BE2C (cell line): ENCODE results near the gene PARP8.
"Not testable (repeated sequence)": the region's sequence is repeated elsewhere in the genome, so short reads cannot be mapped to it uniquely, and the experiment has no call there.

Source experiments
- DNase-seq: peaks from one replicate; pipeline ENCODE4 v3.0.0-alpha.2; 2020
- H3K27me3 ChIP-seq: fragments of 250-450 bp; sonication (Bioruptor Pico); 2 replicates; pipeline ENCODE4 v1.5.1; 2020; ENCODE audit warnings: mild to moderate bottlenecking
- H3K36me3 ChIP-seq: fragments of 250-450 bp; sonication (Bioruptor Pico); 2 replicates; pipeline ENCODE4 v1.5.1; 2020; ENCODE audit warnings: mild to moderate bottlenecking
- H3K4me1 ChIP-seq: fragments of 250-450 bp; sonication (Bioruptor Pico); 2 replicates; pipeline ENCODE4 v1.5.1; 2020
- H3K4me3 ChIP-seq: 2 replicates; pipeline ENCODE4 v1.5.1; 2011; ENCODE audit warnings: low read depth, low read length
- H3K9me3 ChIP-seq: fragments of 250-450 bp; sonication (Bioruptor Pico); 2 replicates; pipeline ENCODE4 v1.5.1; 2020
- TF ChIP-seq, protein P1 (sequence below): IDR thresholded peaks from 2 replicates; pipeline ENCODE4 v1.5.1; 2012; ENCODE audit warnings: mild to moderate bottlenecking, low read depth, low read length

The PARP8 gene

DNA sequence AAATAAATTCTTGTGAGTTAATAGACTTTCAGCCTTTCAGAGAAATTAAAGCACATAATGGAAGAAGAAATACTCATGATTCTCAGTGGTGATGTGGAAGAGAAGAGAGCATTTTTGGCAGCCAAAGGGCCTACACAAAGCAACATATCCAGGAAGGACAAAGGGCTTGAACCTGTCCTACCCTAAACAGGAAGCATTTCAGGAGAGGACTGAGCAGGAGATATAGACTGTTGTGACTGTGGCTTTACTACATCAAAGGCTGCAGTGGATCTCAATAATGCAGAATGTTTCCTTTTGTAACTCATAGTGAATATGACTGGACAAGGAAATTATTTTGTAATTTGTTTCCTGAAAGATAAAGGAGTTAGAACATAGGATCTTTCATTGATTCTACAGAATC lies 1.3 kb upstream of the PARP8 start:
- TF ChIP-seq, protein P1, sequence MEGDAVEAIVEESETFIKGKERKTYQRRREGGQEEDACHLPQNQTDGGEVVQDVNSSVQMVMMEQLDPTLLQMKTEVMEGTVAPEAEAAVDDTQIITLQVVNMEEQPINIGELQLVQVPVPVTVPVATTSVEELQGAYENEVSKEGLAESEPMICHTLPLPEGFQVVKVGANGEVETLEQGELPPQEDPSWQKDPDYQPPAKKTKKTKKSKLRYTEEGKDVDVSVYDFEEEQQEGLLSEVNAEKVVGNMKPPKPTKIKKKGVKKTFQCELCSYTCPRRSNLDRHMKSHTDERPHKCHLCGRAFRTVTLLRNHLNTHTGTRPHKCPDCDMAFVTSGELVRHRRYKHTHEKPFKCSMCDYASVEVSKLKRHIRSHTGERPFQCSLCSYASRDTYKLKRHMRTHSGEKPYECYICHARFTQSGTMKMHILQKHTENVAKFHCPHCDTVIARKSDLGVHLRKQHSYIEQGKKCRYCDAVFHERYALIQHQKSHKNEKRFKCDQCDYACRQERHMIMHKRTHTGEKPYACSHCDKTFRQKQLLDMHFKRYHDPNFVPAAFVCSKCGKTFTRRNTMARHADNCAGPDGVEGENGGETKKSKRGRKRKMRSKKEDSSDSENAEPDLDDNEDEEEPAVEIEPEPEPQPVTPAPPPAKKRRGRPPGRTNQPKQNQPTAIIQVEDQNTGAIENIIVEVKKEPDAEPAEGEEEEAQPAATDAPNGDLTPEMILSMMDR, result no peak
- no peak for DNase-seq

GRCh38 chr5:50665761-50666202 lies 655 bp upstream of the PARP8 start:
- not testable (repeated sequence) for H3K4me3 ChIP-seq, DNase-seq

More for the DNA sequence above, 1.3 kb upstream of the PARP8 start:
- Histone ChIP-seq H3K4me3 (no peak overlapping the region), H3K4me1 (no peaks in the 10 kb centered on the region), H3K27me3 (peaks cover 13% of the 10 kb centered on the region), H3K9me3 (no peaks in the 10 kb centered on the region), H3K36me3 (no peaks in the 10 kb centered on the region)

GRCh38 chr5:50667023-50667652 lies 701 bp downstream of the PARP8 start:
- H3K4me3 ChIP-seq, result peak overlapping the region; percentile 68
- TF ChIP-seq, protein P1, result no peak
- H3K4me1 ChIP-seq, result no peaks in the 10 kb centered on the region
- peak; percentile 51 for DNase-seq
- peaks cover 13% of the 10 kb centered on the region for H3K27me3 ChIP-seq
- no peaks in the 10 kb centered on the region for H3K36me3 ChIP-seq
- no peaks in the 10 kb centered on the region for H3K9me3 ChIP-seq

More at GRCh38 chr5:50665761-50666202, 655 bp upstream of the PARP8 start:
- not testable (repeated sequence) for H3K36me3 ChIP-seq, H3K4me1 ChIP-seq, H3K9me3 ChIP-seq
- peaks cover 13% of the 10 kb centered on the region for H3K27me3 ChIP-seq

DNA sequence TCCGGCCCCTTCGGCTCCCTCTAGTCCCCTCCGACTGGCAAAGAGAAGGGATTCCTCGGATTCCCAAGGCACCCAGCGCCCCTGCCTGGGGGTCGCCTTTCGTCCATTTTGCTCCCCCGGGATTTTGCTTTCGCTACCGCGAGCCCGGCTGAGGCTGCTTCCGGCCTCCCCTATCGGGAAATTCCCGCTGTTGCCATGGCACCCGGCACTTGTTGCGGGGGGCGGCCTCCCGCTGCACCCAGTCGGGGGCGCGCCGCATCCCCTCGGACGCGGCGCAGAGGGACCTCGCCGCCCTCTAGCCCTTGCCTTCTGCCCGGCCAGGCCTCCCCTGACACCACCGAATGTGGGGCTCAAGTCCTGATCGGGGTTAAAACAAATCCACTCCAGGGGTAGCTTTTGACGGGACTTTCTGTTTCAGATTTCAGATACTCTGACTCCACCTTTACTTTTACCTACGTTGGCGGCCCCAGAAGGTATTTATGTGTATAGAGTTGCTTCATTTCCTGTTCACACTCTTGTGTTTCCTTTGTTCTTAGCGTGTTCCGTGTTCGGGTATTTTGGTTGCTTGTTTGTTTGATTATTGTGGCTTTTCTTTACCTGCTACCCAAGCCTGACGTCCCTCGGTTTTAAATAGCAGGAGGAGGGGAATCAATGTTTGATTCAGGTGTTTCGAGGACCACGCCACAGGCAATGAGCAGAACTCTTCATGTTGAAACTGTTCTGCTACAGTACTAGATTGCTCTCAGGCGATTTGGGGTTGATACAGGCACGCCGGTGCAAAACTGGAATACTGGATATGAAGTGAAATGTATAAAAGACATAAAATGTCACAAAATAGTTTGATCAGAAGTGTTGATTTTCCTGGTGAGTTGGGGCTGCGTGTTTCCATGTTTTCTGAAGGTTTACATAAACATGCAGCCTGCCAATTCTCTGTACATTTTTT lies 1.5 kb downstream of the PARP8 start:
- H3K4me3 ChIP-seq, result peak overlapping the region; percentile 68
- no peaks in the 10 kb centered on the region for H3K4me1 ChIP-seq

GRCh38 chr5:50668636-50669035 lies 2.2 kb downstream of the PARP8 start:
- H3K4me3 ChIP-seq, result not testable (repeated sequence)

More for the DNA sequence above, 1.5 kb downstream of the PARP8 start:
- H3K27me3 ChIP-seq, result peaks cover 13% of the 10 kb centered on the region
- peak; percentile 21 for DNase-seq
- H3K36me3 ChIP-seq, result no peaks in the 10 kb centered on the region
- TF ChIP-seq, protein P1, result no peak
- no peaks in the 10 kb centered on the region for H3K9me3 ChIP-seq

GRCh38 chr5:50672663-50673062 lies 6.2 kb downstream of the PARP8 start:
- TF ChIP-seq, protein P1, result no peak
- H3K36me3 ChIP-seq, result no peaks in the 10 kb centered on the region
- no peak for DNase-seq
- H3K9me3 ChIP-seq, result no peaks in the 10 kb centered on the region
- H3K27me3 ChIP-seq, result peaks cover 9% of the 10 kb centered on the region
- H3K4me3 ChIP-seq, result no peak overlapping the region
- H3K4me1 ChIP-seq, result no peaks in the 10 kb centered on the region

More at GRCh38 chr5:50668636-50669035, 2.2 kb downstream of the PARP8 start:
- H3K4me1 ChIP-seq, H3K36me3 ChIP-seq, H3K9me3 ChIP-seq, DNase-seq: not testable (repeated sequence)
- H3K27me3 ChIP-seq, result peaks cover 13% of the 10 kb centered on the region

- H3K4me1 ChIP-seq, H3K27me3 ChIP-seq, DNase-seq, H3K9me3 ChIP-seq, H3K4me3 ChIP-seq, H3K36me3 ChIP-seq: not testable (repeated sequence)
Observed at GRCh38 chr5:50673444-50673843, 7.0 kb downstream of the PARP8 start.
